ENCODE measurements around the gene GLB1L3.

DNA sequence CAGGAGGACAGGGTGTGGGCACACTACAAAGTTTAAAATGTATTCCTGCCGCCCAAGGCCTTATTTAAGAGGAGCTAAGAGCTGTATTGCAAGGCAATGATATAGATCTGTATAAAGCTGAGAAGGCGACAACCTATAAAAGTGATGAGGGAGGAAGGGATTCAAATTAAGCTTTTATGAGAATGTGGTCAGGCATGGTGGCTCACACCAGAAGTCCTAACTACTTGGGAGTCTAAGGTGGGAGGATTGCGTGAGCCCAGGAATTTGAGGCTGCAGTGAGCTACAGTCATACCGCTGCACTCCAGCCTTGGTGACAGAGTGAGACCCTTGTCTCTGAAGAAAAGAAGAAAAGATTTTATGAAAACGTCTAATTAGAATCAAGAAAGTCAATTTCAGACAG is 9.7 kb upstream of the GLB1L3 start:
- no peak for TF ChIP-seq EZH2phosphoT487 (IDR thresholded peaks at IDR 0.05; ENCODE audit: low read depth, severe bottlenecking, unreplicated experiment)
- TF ChIP-seq, protein P1, sequence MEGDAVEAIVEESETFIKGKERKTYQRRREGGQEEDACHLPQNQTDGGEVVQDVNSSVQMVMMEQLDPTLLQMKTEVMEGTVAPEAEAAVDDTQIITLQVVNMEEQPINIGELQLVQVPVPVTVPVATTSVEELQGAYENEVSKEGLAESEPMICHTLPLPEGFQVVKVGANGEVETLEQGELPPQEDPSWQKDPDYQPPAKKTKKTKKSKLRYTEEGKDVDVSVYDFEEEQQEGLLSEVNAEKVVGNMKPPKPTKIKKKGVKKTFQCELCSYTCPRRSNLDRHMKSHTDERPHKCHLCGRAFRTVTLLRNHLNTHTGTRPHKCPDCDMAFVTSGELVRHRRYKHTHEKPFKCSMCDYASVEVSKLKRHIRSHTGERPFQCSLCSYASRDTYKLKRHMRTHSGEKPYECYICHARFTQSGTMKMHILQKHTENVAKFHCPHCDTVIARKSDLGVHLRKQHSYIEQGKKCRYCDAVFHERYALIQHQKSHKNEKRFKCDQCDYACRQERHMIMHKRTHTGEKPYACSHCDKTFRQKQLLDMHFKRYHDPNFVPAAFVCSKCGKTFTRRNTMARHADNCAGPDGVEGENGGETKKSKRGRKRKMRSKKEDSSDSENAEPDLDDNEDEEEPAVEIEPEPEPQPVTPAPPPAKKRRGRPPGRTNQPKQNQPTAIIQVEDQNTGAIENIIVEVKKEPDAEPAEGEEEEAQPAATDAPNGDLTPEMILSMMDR (IDR thresholded peaks at IDR 0.05; ENCODE audit: poor library complexity): no peak
- no peak for TF ChIP-seq EZH2 (IDR thresholded peaks at IDR 0.05; ENCODE audit: borderline replicate concordance)

All from hepatocyte (in vitro differentiated cells).